GM19035 (cell line): ENCODE data around the gene XKRX.
A peak's percentile ranks its signal among the peaks of the same experiment; 100 is the strongest.

Source experiments
- ATAC-seq: cut with Tn5 transposase; IDR thresholded peaks from one replicate; pipeline ENCODE4 v1.9.1; 2021; ENCODE audit not compliant: unreplicated experiment

Gene XKRX

DNA sequence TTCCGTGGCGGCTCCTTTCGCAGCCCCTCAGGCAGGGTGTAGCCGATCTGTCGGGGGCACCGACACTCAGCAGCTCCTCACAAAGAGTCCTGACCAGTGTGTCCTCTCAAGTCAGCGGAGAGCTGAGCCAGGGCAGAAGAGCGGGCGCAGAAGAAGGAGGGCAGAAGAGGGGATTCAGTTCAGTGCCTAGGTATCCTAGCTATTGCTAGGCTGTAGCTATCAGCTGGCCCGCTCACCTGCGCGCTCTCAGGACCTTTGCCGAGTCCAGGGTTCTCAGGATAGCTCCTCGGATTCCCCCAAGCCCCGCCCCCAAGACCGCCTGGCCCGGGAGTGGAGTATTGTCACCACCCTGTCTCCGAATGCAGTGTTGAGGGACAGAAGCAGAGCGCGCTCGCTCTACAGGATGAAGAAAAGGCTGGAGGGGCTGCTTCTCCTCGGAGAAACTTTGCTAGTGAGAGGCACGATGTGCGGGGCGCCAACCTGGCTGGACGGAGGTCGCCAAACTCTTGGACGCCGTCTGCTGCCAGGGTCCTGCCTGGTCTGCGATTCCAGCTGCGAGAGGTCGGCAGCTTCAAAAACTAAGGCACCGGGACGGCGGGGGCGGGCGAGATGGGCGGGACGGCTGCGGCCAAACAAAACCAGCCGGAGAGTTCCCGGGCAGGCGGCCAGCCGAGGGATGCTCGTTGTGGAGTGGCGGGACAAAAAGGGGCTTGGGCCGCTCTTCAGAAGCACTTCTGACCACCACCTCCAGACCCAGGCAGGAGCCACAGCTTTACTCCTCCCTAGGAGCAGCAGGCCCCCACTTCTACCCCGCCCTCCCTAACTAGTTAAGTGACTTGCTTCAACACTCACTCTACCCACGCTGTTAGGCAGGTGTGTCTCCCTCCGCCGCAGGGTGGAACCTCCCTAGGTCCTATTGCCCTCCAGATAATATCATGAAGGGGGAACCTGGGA is at the start of gene XKRX:
XKRX (minus strand) TSS at position 258 of the 954 bp plus-strand sequence. CDS start 613 bp downstream, outside the sequence.
- peak; percentile 66 for ATAC-seq

DNA sequence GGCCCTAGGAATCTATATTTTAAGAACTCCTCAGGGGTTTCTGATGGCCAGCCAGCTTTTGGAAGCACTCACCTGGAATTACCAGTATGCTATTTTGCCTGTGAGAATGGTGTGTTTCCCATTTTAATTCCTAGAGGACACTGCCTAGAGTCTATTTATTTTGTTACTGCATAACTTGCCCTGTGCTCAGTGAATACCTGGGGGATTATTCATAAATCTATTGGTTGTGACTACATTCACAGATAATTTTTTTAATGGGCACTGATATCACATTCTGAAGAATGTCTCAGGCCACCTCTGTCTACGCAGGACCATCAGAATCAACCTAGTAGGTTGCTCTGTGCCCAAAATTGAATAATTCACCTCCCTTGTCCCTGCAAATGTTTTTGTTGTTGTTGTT is 47.5 kb upstream of the XKRX start:
- ATAC-seq = no peak

DNA sequence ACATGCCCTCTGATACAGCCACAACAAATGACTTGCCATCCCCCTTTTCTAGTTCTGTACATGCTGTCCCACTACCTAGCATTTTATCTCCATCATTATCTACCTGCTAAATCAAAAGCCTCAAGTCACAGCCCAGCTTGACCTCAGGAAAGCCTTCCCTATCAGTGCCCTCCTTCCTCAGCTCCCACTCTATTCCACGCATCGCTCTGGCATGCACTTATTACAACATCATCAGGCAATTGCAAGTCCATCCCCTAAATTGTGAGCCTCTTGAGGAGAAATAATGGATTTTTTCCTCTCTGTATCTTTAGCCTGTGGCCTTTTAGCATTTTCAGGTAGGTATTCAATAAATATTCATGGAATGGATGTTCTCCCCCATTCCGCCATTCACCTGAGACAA is 46.5 kb upstream of the XKRX start:
- no peak for ATAC-seq

DNA sequence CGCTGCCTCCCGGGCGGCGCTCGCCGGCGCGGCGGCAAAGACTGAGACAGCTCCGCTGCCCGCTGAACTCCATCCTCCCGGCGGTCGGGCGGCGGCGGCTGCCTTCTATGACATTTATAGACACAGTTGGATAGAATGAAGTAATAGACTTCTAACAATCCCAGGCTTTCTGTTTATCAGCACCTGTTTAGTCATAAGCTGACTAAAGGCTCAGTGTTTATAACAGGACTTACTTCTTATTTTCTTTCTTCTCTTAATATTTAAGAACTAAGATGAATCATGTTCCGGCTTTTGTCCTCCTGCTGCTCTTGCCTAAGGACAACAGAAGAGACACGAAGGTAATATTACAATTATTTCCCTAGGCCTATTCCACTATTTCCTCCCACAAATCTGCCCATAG is 44.7 kb upstream of the XKRX start:
- ATAC-seq = no peak

DNA sequence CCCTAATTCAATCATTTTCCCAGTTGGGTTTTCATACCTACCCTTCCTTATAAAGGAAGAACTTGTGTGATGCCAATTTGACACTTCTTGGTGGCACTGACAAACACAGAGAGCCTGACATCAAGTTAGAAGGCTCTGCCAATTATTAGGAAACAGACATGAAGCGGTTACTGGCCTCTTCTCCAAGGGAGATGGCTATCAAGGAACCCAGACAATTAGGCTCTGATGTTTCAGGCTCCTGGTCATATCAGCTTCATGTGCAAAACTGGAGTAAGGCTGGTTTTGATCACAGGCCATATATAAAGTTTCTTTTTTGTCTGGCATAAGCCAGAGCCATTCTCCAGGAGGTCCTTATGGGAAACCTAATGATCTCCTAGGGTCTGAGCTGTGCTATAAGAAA is 41.2 kb upstream of the XKRX start:
- ATAC-seq = no peak

DNA sequence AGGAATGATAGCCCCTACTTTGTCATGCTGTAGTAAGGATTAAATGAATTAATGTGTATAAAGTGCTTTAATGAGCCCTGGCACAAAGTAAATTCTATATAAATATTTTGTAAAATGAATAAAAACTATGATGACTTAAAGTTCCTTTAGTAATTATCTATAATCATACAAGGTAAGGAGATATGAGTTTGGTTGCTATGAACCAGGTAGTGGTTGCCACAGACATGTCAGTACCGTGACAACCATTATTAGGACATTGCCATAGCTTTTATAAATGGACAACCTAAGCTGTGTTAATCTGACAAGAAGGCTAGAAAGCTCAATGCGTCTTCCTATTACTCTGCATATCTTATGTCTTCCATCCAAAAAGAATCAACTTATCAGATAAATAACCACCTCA is 40.7 kb upstream of the XKRX start, which contains the start of gene ARL13A:
ARL13A (plus strand) TSS at position 301 of the 400 bp plus-strand sequence. CDS start 3,982 bp downstream, outside the sequence.
- no peak for ATAC-seq

DNA sequence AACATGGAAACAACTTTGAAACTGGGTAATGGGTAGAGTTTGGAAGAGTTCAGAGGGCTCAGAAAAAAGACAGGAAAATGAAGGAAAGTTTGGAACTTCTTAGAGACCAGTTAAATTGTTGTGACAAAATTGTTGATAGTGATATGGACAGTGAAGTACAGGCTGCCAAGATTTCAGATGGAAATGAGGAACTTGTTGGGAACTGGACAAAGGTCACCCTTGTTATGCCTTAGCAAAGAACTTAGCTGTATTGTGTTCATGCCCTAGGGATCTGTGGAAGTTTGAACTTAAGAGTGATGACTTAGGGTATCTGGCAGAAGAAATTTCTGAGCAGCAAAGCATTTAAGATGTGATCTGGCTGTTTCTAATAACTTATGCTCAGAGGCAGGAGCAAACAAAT is 35.6 kb upstream of the XKRX start:
- ATAC-seq = no peak

DNA sequence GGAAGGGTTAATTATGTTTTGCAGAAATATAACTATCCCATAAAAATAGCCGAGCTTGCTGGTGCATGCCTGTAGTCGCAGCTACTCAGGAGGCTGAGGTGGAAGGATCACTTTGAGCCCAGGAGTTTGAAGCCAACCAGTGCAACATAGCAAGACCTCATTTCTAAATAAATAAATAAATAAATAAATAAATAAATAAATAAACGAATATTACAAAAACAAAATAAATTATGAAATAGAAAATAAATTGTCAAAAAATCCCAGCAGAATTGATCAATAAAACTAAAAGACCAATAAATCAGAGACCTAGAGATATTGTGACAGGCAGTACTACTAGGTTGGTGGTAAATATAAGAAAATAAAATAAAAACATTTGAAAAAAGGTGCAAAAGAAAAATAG is 34.1 kb upstream of the XKRX start:
- no peak for ATAC-seq

DNA sequence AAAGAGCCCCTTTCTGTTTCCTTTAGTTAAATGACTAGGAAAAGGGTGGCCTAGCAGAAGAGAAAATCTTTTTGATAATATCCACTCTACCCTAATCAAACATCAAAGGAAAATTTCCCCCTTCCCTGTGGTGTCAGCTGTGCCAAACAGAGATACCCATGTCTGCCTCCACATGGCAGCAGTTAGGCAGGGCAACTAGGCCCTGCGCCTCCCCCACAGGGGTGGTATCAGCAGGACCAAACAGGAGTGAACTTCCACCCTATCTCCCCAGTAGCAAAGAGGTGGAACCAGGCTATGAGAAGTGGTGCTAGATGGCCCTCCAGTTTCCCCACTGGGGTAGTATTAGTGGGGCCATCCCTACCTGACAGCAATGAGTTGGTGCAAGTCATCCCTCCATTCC is 19.8 kb upstream of the XKRX start:
- ATAC-seq = no peak

DNA sequence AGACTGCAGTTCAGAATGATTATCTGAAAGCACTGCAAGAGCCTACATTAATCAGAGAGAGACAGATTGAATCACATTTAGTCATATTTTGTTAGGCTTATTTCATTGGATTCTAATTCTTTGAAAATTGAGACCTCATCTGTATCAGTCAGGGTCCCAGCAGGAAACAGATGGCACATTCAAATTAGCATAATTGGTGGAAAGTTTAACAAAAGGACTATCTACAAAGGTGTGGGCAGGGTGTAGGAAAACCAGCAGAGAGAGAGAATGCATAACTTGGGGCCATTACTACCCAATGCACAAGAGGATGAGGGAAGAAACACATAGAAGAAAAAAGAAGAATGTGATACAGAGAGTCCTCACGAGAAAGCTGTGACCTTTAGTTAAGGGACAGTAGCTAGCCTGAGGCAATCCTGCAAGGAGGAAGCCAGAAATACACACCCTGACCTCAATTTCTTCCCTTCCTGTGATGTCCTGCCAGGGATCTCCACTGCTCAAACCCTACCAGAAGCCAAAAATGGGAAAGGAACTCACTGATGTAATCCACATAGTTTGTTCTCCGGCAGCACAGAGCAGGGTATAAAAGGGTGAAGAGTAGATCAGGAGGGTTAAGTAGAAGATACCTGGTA is 17.7 kb upstream of the XKRX start:
- ATAC-seq = no peak

DNA sequence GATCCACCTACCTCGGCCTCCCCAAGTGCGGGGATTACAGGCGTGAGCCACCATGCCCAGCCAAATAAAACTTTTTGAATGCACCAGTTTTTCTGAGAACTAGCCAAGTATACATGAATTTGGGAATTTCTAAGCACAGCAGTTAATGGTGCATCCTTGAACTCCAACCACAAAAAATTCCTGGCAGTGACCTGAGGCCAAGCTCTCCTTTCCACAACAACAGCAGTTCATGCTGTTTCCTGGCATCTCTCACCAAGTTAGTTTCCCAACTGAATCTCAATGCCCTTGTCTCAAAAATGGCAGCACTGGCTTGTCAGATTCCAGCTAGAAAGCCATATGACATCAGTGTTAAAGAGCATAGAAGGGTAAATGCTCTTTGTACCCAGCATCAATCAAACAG is 15.9 kb upstream of the XKRX start:
- no peak for ATAC-seq

DNA sequence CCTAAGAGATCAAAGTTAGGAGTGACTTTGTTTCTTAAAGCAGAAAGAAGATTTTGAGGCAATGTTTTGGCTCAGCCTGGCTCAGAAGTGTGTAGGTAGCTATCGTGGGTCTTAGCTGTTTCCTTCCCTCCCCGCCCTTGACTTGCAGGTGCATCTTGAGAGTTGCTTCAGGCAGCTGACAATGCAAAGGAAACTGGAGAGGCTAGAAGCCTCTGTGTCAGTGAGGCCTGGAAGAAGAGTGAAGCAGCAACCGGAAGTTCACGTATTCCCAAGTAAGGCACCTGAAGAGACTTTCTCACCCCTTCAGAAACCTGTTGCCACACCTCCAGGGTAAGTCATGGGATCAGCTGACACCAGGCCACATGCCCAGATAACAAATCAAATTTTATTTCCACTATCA is 10.6 kb upstream of the XKRX start:
- no peak for ATAC-seq

DNA sequence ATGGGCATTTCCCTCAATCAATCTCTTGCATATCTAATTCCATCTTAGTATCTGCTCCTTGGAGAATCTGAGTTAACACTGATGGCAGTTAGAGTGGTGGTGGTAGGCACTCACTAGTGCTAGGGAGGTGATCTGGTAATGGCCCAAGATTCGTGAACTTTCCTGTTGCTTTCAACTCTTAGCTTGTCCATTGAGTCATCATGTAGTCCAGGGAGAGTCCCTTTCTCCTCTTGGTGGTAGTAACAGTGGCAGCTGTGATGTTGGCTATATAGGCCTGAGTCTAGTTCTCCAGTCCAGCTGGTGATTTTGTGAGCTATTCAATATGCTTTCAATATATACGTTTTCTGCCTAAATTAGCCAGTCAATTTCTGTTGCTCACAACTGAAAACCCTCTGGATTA is 7.0 kb upstream of the XKRX start:
- ATAC-seq = no peak

DNA sequence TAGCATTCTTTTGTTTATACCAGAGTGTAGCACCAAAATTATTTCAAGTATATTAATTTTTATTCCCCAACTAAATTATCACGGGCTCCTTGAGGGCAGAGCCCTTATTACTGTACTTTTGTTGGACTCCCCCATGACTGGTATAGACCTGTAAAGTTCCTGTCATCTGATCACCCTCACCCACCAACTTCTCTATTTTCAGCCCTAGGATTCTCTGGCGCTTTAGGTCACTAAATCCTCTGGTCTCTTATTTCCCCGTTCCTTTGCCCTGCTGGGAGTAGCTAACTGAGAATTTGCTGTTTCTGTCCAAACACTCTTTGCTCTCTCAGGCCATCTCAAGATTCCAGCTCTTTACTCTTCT is 3.2 kb upstream of the XKRX start:
- ATAC-seq = peak; percentile 29

DNA sequence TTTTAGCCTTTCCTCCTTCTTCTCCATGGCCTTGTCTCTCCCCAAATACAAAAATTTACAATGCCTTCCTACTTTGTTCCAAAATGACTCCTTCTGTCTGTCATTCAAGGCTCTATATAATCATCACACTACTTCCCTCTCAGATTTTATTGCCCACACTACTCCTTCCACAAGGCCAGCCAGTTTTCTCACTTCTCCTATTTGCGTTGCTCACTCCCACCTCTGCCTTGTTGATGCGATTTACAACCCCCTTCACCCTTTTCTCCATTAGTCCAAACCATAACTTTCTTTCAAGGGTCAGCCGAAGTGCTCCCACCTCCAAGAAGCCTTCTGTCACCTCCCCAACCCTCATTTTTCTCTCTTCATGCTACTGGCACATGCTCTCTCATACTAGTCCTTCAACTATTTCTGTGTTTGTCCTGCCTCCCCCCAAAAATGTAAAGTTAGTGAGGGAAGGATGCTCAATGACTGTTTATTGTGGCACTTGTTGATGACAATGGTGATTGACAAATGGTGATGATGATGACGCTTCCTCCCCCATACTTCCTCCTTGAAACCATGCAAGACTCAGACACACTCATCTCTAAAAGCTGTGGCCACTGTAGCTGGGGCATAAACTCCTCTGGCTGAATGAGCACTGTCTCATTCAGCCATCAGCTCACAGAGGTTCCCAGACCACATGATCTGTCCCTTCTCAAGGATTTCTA is 2.7 kb upstream of the XKRX start:
- peak; percentile 71 for ATAC-seq

DNA sequence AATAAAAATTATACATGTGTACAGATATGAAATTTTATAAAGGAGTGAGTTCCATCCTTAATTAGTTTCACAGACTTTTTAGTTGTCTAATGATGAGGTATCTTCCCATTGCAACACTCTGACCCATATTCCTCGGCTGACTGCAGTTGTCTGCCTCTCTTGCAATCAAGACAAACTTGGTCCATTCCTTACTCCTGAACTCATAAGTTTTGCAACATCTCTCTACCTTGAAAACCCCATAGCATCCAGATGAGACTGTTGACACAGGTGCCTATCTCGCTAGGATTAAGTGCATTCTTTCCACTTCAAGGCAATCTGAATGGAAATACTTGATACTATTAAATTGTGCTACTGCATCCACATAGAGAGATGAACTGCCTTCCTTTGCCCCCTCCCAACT is 2.3 kb downstream of the XKRX start:
- ATAC-seq = no peak

DNA sequence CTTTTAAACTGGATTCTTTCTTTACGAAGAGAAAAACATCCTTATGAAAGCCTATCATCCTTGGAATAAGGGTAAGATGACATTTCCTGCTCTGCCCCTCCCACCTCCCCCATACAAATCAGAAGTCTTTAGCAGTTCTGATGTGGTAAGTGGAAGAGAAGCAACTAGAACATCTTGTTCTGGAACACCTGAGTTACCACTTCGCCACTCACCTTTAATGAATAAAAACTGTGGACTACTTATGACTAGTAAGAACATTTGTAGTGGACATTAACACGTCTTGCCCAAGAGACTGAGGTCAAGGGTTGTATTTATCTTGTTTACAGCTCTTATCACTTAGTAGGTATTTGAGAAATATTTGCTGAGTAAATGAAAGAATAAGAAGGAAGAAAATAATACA is 4.3 kb downstream of the XKRX start:
- ATAC-seq = no peak

DNA sequence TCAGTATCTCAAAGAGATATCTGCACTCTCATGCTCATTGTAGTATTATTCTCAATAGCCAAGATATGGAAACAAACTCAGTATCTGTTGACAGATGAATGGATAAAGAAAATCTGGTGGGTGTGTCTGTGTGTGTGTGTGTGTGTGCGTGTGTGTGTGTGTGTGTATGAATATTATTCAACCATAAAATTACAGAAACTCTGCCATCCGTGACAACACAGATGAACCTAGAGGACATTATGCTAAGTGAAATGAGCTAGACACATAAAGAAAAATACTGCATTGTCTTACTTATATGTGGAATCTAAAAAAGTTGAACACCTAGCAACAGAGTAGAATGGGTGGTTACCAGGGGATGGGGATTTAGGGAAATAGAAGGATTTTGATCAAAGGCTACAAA is 13.2 kb downstream of the XKRX start:
- ATAC-seq = no peak

DNA sequence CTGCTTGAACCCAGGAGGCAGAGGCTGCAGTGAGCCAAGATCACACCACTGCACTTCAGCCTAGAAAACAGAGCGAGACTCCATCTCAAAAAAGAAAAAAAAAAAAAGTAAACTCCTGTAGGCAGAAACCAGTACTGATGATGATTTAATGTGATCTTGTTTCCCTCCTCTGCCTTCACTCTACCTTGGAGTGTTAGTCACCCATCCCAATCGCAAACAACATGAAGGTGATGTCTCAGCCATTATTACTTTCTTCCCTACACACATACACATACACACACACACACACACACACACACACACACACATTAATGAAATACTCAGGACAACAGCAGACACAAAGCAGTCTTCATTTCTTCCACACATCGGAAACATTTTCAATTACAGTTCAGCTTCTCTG is 15.6 kb downstream of the XKRX start:
- ATAC-seq = no peak

DNA sequence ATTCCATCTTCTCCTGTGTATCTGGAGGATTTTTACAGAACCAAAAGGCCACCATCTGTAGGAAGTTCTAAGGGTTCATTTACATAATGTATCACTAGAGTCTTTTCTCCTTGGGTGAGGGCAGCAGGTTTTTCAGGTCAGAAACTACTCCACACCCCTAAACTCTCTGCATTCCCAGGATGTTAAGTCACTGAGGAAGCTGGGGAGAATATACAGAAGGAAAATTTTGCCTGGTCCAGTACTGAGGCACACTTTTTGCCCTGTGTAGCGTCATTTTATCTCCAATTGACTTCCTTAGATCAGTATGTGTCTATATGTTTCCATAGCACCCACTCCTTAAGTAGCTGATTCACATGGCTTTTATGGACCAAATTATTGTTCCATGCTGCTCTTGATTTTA is 17.0 kb downstream of the XKRX start:
- ATAC-seq = no peak

DNA sequence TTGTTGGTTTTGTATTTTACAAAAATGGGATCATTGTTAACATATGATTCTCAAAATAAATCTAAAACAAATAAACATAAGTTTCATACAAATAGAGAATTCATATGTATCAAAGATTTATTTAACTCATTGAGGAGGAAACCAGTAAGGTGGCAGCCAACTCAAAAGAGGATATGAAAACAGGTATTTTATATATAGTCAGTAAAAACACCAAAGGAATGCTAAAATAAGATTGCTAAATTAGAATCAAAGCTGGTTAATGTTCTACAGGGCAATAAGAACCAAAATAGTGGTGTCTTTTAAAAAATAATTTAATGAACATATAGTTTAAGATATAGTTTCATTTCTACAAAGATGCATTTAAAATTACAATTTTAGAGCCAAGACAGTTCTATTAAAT is 23.1 kb downstream of the XKRX start:
- ATAC-seq = no peak

DNA sequence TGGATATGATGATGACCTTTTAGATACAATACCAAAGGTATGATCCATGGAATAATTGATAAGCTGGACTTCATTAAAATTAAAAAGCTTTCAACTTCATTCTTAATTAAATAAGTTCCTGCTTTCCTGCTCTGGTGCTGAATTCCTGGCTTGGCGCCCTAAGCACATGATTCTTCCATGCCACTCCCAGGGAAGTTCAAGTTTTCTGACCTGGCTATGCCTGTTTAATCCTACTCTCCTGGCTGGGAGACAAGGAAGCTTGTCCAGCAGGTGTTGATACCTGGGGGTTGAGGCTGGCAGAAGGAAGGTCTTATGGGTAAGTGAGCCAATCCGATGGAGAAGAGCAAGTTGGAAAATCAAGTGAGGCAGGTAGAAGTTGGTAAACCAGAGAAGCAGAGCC is 24.3 kb downstream of the XKRX start:
- no peak for ATAC-seq
